GM23338 (cell line): ENCODE data around the gene ADAMTS7. TPM values are rescaled to one million over a fixed set of nuclear protein-coding genes. Genes with fewer than 3 reads are reported as not detected.

ENCODE experiments used
- ATAC-seq: fragments of 200-7000 bp; cut with Tn5 transposase; 3 replicates; pipeline ENCODE4 v1.9.1; 2020
- DNase-seq: peaks from one replicate; pipeline ENCODE4 v3.0.0-alpha.2; 2015; ENCODE audit warnings: low spot score
- H2AFZ ChIP-seq: fragments of 200-600 bp; sonication (generic); 2 replicates; pipeline ENCODE4 v1.8.0; 2016; ENCODE audit warnings: antibody characterized with exemption, mild to moderate bottlenecking, moderate library complexity
- H3F3A ChIP-seq: fragments of 200-600 bp; sonication (generic); replicated peaks from 2 replicates; pipeline ENCODE4 v1.8.0; 2017; ENCODE audit warnings: antibody characterized with exemption, mixed run types, low read depth
- H3K27ac ChIP-seq: fragments of 200-600 bp; sonication (generic); 2 replicates; pipeline ENCODE4 v1.6.1; 2016; ENCODE audit warnings: low read depth
- H3K27me3 ChIP-seq: fragments of 200-600 bp; sonication (generic); 2 replicates; pipeline ENCODE4 v1.8.0; 2016; ENCODE audit warnings: mild to moderate bottlenecking, mixed run types, moderate library complexity; ENCODE audit not compliant: insufficient read depth
- H3K36me3 ChIP-seq: fragments of 200-600 bp; sonication (generic); 2 replicates; pipeline ENCODE4 v1.8.0; 2016; ENCODE audit warnings: mild to moderate bottlenecking; ENCODE audit not compliant: insufficient read depth
- H3K4me1 ChIP-seq: fragments of 200-600 bp; sonication (generic); 2 replicates; pipeline ENCODE4 v1.8.0; 2016; ENCODE audit warnings: mild to moderate bottlenecking, moderate library complexity; ENCODE audit not compliant: insufficient read depth
- H3K4me2 ChIP-seq: fragments of 200-600 bp; sonication (generic); 2 replicates; pipeline ENCODE4 v1.7.1; 2017; ENCODE audit warnings: mixed run types
- H3K4me3 ChIP-seq: fragments of 200-600 bp; sonication (generic); 2 replicates; pipeline ENCODE4 v1.6.1; 2016; ENCODE audit warnings: mixed run types
- H3K79me2 ChIP-seq: fragments of 200-600 bp; sonication (generic); replicated peaks from 2 replicates; pipeline ENCODE4 v1.8.0; 2017; ENCODE audit warnings: mild to moderate bottlenecking; ENCODE audit not compliant: insufficient read depth
- H3K9me2 ChIP-seq: fragments of 200-600 bp; sonication (generic); 2 replicates; pipeline ENCODE4 v1.8.0; 2017; ENCODE audit not compliant: insufficient read depth
- H4K20me1 ChIP-seq: fragments of 200-600 bp; sonication (generic); replicated peaks from 2 replicates; pipeline ENCODE4 v1.8.0; 2017; ENCODE audit warnings: mild to moderate bottlenecking; ENCODE audit not compliant: insufficient read depth
- H3K27ac Mint-ChIP-seq: 2 replicates; pipeline ENCODE4 v1.8.0; 2020; ENCODE audit warnings: inconsistent platforms, mild to moderate bottlenecking, moderate library complexity, mixed read lengths
- H3K27me3 Mint-ChIP-seq: 3 replicates; pipeline ENCODE4 v1.8.0; 2022; ENCODE audit warnings: low read depth, mild to moderate bottlenecking, moderate library complexity, mixed read lengths, inconsistent platforms; ENCODE audit not compliant: insufficient read depth, poor library complexity
- H3K36me3 Mint-ChIP-seq: 3 replicates; pipeline ENCODE4 v1.8.0; 2021; ENCODE audit warnings: low read depth, mild to moderate bottlenecking, inconsistent platforms, moderate library complexity, mixed read lengths
- H3K4me1 Mint-ChIP-seq: 3 replicates; pipeline ENCODE4 v1.8.0; 2020; ENCODE audit warnings: mild to moderate bottlenecking, inconsistent platforms, mixed read lengths
- H3K4me3 Mint-ChIP-seq: 3 replicates; pipeline ENCODE4 v1.8.0; 2021; ENCODE audit warnings: moderate library complexity, mild to moderate bottlenecking, inconsistent platforms, mixed read lengths
- H3K9me3 Mint-ChIP-seq: 3 replicates; pipeline ENCODE4 v1.8.0; 2020; ENCODE audit warnings: moderate library complexity, mild to moderate bottlenecking, inconsistent platforms, mixed read lengths
- CREB1 ChIP-seq: fragments of 250-450 bp; sonication (Bioruptor Pico); IDR thresholded peaks from 2 replicates; pipeline ENCODE4 v1.5.0; 2020; ENCODE audit warnings: low read depth, mild to moderate bottlenecking, moderate library complexity
- EZH2 ChIP-seq: fragments of 200-600 bp; sonication (generic); IDR thresholded peaks from one replicate; pipeline ENCODE4 v1.8.0; 2017; ENCODE audit warnings: antibody characterized with exemption, mild to moderate bottlenecking, low read depth; ENCODE audit not compliant: unreplicated experiment
- EZH2phosphoT487 ChIP-seq: fragments of 200-600 bp; sonication (generic); IDR thresholded peaks from one replicate; pipeline ENCODE4 v1.8.1; 2018; ENCODE audit warnings: antibody characterized with exemption; ENCODE audit not compliant: unreplicated experiment
- JUNB ChIP-seq: IDR thresholded peaks from one replicate; pipeline ENCODE4 v1.6.1; 2016; ENCODE audit warnings: antibody characterized with exemption; ENCODE audit not compliant: unreplicated experiment
- NANOG ChIP-seq: IDR thresholded peaks from 2 replicates; pipeline ENCODE4 v1.6.1; 2016; ENCODE audit warnings: antibody characterized with exemption, borderline replicate concordance
- POLR2AphosphoS5 ChIP-seq: IDR thresholded peaks from 2 replicates; pipeline ENCODE4 v1.6.1; 2016; ENCODE audit warnings: antibody characterized with exemption, low read depth
- STAT1 ChIP-seq: IDR thresholded peaks from one replicate; pipeline ENCODE4 v1.6.1; 2016; ENCODE audit warnings: antibody characterized with exemption; ENCODE audit not compliant: unreplicated experiment
- ZNF114 ChIP-seq: fragments of 250-450 bp; sonication (Bioruptor Pico); IDR thresholded peaks from 2 replicates; pipeline ENCODE4 v1.5.0; 2020; ENCODE audit warnings: mild to moderate bottlenecking, moderate library complexity
- ZNF331 ChIP-seq: fragments of 250-450 bp; sonication (Bioruptor Pico); IDR thresholded peaks from 2 replicates; pipeline ENCODE4 v1.5.0; 2020; ENCODE audit warnings: low read depth, mild to moderate bottlenecking, moderate library complexity
- polyA plus RNA-seq: library from polyadenylated mRNA; unstranded; fragments of >200 nt; fragmentation: Nextera tagmentation; extraction: Ambion mirVana; gene quantifications from 2 replicates; pipeline ENCODE4 v1.2.1, GENCODE V29; 2016
- total RNA-seq: library from RNA; depleted of rRNA; stranded (reverse); fragments of >200 nt; shearing (Covaris generic); gene quantifications from 2 replicates; pipeline ENCODE4 v1.2.3, GENCODE V29; 2014
- TF ChIP-seq, protein P1 (sequence below): IDR thresholded peaks from 2 replicates; pipeline ENCODE4 v1.6.1; 2016; ENCODE audit warnings: antibody characterized with exemption
- TF ChIP-seq, protein P2 (sequence below), 2 experiments: fragments of 200-600 bp in 1 of 2; sonication (generic) in 1 of 2; conservative IDR thresholded peaks; 2 replicates each; pipeline versions ENCODE4 v1.5.1 to v1.6.1; 2016 to 2017; ENCODE audit warnings: antibody characterized with exemption in 2 of 2, low read depth in 2 of 2, mild to moderate bottlenecking in 2 of 2, moderate library complexity in 1 of 2
- TF ChIP-seq, protein P3 (sequence below): fragments of 250-450 bp; sonication (Bioruptor Pico); IDR thresholded peaks from 2 replicates; pipeline ENCODE4 v1.5.0; 2020; ENCODE audit warnings: mild to moderate bottlenecking, moderate library complexity
- TF ChIP-seq, protein P4 (sequence below): IDR thresholded peaks from one replicate; pipeline ENCODE4 v1.6.1; 2018; ENCODE audit warnings: antibody characterized with exemption; ENCODE audit not compliant: unreplicated experiment

Gene ADAMTS7
- total and polyA plus RNA-seq, 2 experiments from 2014 or later = 11.6 to 52.7 TPM

DNA sequence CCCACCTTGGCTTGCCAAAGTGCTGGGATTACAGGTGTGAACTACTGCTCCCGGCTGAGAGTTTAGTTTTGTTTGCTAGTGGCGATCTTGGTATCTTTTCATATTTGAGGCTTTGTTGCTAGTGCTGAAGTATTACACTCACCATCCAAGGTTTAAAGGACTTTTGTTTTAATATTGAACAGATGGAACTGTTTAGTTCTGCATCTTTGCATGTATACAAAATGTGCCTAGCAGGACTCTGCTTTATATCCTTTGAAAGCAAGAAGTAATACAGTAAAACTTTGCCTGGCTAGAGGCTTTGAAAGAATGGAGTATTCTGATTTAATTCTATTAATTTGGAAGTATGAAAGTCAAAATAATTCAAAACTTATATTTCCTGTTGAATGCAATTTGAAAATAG, 92.4 kb downstream of the ADAMTS7 start:
- Histone ChIP-seq H3K4me3 (no peak overlapping the region), H2AFZ (no peak overlapping the region), H3K27me3 (no peaks in the 10 kb centered on the region), H4K20me1 (no peaks in the 10 kb centered on the region), H3K36me3 (no peaks in the 10 kb centered on the region), H3K4me1 (no peaks in the 10 kb centered on the region), H3K79me2 (no peaks in the 10 kb centered on the region), H3K9me2 (no peaks in the 10 kb centered on the region), H3K4me2 (no peak overlapping the region), H3K27ac (no peak overlapping the region), H3F3A (no peaks in the 10 kb centered on the region)
- Mint-ChIP-seq H3K36me3 (peaks cover 11% of the 10 kb centered on the region), H3K27me3 (peaks cover 6% of the 10 kb centered on the region), H3K27ac (no peak overlapping the region), H3K9me3 (peaks cover 28% of the 10 kb centered on the region), H3K4me1 (no peaks in the 10 kb centered on the region), H3K4me3 (no peak overlapping the region)
- ATAC-seq (no peak), DNase-seq (no peak)
- TF ChIP-seq, protein P1, sequence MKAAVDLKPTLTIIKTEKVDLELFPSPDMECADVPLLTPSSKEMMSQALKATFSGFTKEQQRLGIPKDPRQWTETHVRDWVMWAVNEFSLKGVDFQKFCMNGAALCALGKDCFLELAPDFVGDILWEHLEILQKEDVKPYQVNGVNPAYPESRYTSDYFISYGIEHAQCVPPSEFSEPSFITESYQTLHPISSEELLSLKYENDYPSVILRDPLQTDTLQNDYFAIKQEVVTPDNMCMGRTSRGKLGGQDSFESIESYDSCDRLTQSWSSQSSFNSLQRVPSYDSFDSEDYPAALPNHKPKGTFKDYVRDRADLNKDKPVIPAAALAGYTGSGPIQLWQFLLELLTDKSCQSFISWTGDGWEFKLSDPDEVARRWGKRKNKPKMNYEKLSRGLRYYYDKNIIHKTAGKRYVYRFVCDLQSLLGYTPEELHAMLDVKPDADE = no peak
- TF ChIP-seq EZH2phosphoT487 (no peak), CREB1 (CRISPR knock-in tag) (no peak), POLR2AphosphoS5 (no peak), STAT1 (no peak), ZNF331 (no peak), JUNB (no peak), ZNF114 (no peak), EZH2 (no peak), NANOG (no peak)
- TF ChIP-seq, protein P2, sequence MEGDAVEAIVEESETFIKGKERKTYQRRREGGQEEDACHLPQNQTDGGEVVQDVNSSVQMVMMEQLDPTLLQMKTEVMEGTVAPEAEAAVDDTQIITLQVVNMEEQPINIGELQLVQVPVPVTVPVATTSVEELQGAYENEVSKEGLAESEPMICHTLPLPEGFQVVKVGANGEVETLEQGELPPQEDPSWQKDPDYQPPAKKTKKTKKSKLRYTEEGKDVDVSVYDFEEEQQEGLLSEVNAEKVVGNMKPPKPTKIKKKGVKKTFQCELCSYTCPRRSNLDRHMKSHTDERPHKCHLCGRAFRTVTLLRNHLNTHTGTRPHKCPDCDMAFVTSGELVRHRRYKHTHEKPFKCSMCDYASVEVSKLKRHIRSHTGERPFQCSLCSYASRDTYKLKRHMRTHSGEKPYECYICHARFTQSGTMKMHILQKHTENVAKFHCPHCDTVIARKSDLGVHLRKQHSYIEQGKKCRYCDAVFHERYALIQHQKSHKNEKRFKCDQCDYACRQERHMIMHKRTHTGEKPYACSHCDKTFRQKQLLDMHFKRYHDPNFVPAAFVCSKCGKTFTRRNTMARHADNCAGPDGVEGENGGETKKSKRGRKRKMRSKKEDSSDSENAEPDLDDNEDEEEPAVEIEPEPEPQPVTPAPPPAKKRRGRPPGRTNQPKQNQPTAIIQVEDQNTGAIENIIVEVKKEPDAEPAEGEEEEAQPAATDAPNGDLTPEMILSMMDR (conservative IDR thresholded peaks at IDR 0.05; ENCODE audit: low read depth in 2 of 2) = no peak
- TF ChIP-seq, protein P3, sequence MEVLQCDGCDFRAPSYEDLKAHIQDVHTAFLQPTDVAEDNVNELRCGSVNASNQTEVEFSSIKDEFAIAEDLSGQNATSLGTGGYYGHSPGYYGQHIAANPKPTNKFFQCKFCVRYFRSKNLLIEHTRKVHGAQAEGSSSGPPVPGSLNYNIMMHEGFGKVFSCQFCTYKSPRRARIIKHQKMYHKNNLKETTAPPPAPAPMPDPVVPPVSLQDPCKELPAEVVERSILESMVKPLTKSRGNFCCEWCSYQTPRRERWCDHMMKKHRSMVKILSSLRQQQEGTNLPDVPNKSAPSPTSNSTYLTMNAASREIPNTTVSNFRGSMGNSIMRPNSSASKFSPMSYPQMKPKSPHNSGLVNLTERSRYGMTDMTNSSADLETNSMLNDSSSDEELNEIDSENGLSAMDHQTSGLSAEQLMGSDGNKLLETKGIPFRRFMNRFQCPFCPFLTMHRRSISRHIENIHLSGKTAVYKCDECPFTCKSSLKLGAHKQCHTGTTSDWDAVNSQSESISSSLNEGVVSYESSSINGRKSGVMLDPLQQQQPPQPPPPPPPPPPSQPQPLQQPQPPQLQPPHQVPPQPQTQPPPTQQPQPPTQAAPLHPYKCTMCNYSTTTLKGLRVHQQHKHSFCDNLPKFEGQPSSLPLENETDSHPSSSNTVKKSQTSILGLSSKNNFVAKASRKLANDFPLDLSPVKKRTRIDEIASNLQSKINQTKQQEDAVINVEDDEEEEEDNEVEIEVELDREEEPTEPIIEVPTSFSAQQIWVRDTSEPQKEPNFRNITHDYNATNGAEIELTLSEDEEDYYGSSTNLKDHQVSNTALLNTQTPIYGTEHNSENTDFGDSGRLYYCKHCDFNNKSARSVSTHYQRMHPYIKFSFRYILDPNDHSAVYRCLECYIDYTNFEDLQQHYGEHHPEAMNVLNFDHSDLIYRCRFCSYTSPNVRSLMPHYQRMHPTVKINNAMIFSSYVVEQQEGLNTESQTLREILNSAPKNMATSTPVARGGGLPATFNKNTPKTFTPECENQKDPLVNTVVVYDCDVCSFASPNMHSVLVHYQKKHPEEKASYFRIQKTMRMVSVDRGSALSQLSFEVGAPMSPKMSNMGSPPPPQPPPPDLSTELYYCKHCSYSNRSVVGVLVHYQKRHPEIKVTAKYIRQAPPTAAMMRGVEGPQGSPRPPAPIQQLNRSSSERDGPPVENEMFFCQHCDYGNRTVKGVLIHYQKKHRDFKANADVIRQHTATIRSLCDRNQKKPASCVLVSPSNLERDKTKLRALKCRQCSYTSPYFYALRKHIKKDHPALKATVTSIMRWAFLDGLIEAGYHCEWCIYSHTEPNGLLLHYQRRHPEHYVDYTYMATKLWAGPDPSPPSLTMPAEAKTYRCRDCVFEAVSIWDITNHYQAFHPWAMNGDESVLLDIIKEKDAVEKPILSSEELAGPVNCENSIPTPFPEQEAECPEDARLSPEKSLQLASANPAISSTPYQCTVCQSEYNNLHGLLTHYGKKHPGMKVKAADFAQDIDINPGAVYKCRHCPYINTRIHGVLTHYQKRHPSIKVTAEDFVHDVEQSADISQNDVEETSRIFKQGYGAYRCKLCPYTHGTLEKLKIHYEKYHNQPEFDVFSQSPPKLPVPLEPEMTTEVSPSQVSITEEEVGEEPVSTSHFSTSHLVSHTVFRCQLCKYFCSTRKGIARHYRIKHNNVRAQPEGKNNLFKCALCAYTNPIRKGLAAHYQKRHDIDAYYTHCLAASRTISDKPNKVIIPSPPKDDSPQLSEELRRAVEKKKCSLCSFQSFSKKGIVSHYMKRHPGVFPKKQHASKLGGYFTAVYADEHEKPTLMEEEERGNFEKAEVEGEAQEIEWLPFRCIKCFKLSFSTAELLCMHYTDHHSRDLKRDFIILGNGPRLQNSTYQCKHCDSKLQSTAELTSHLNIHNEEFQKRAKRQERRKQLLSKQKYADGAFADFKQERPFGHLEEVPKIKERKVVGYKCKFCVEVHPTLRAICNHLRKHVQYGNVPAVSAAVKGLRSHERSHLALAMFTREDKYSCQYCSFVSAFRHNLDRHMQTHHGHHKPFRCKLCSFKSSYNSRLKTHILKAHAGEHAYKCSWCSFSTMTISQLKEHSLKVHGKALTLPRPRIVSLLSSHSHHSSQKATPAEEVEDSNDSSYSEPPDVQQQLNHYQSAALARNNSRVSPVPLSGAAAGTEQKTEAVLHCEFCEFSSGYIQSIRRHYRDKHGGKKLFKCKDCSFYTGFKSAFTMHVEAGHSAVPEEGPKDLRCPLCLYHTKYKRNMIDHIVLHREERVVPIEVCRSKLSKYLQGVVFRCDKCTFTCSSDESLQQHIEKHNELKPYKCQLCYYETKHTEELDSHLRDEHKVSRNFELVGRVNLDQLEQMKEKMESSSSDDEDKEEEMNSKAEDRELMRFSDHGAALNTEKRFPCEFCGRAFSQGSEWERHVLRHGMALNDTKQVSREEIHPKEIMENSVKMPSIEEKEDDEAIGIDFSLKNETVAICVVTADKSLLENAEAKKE (CRISPR knock-in tag) = no peak
- TF ChIP-seq, protein P4, sequence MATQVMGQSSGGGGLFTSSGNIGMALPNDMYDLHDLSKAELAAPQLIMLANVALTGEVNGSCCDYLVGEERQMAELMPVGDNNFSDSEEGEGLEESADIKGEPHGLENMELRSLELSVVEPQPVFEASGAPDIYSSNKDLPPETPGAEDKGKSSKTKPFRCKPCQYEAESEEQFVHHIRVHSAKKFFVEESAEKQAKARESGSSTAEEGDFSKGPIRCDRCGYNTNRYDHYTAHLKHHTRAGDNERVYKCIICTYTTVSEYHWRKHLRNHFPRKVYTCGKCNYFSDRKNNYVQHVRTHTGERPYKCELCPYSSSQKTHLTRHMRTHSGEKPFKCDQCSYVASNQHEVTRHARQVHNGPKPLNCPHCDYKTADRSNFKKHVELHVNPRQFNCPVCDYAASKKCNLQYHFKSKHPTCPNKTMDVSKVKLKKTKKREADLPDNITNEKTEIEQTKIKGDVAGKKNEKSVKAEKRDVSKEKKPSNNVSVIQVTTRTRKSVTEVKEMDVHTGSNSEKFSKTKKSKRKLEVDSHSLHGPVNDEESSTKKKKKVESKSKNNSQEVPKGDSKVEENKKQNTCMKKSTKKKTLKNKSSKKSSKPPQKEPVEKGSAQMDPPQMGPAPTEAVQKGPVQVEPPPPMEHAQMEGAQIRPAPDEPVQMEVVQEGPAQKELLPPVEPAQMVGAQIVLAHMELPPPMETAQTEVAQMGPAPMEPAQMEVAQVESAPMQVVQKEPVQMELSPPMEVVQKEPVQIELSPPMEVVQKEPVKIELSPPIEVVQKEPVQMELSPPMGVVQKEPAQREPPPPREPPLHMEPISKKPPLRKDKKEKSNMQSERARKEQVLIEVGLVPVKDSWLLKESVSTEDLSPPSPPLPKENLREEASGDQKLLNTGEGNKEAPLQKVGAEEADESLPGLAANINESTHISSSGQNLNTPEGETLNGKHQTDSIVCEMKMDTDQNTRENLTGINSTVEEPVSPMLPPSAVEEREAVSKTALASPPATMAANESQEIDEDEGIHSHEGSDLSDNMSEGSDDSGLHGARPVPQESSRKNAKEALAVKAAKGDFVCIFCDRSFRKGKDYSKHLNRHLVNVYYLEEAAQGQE = no peak
